Heart left ventricle (tissue), 16 donors: Measurements from ENCODE around the gene IL17REL. TPM values are rescaled to one million over a fixed set of nuclear protein-coding genes. Genes with fewer than 3 reads are reported as not detected.

ENCODE experiments used
- ATAC-seq, 4 donors: fragments of 200-7000 bp; cut with Tn5 transposase; one replicate each; pipeline ENCODE4 v1.9.1; 2020 to 2022; ENCODE audit warnings: moderate library complexity in 4 of 4, mild to moderate bottlenecking in 3 of 4, moderate number of reproducible peaks in 1 of 4
- DNase-seq, 5 donors: peaks; one replicate each; pipeline ENCODE4 v3.0.0-alpha.2; 2020
- H3K27ac ChIP-seq, 12 donors: fragments of 200-600 bp; sonication (generic) in 4 of 12; one replicate each; pipeline versions ENCODE4 v1.5.0 to v1.8.0; 2016 to 2022; ENCODE audit warnings: mild to moderate bottlenecking in 2 of 12
- H3K27me3 ChIP-seq, 9 donors: fragments of 200-600 bp; sonication (generic) in 2 of 9; one replicate each; pipeline versions ENCODE4 v1.5.1 to v1.8.0; 2016 to 2022; ENCODE audit warnings: mild to moderate bottlenecking in 3 of 9
- H3K36me3 ChIP-seq, 9 donors: fragments of 200-600 bp; sonication (generic) in 2 of 9; one replicate each; pipeline versions ENCODE4 v1.5.0 to v1.8.0; 2018 to 2022; ENCODE audit warnings: mild to moderate bottlenecking in 2 of 9
- H3K4me1 ChIP-seq, 12 donors: fragments of 200-600 bp; sonication (generic) in 4 of 12; one replicate each; pipeline versions ENCODE4 v1.5.0 to v1.8.0; 2016 to 2022; ENCODE audit warnings: mild to moderate bottlenecking in 3 of 12
- H3K4me3 ChIP-seq, 12 donors: fragments of 200-600 bp; sonication (generic) in 4 of 12; one replicate each; pipeline versions ENCODE4 v1.5.0 to v1.8.0; 2017 to 2022; ENCODE audit warnings: mild to moderate bottlenecking in 9 of 12, moderate library complexity in 4 of 12
- H3K9me3 ChIP-seq, 12 donors: fragments of 200-600 bp; sonication (generic) in 4 of 12; one replicate each; pipeline versions ENCODE4 v1.5.0 to v1.8.0; 2016 to 2022; ENCODE audit warnings: mild to moderate bottlenecking in 1 of 12
- CTCF ChIP-seq, 12 donors: fragments of 200-600 bp; sonication (generic) in 4 of 12; IDR thresholded peaks; one replicate each; pipeline versions ENCODE4 v1.5.0 to v1.8.0; 2018 to 2022; ENCODE audit warnings: antibody characterized with exemption in 12 of 12, mild to moderate bottlenecking in 5 of 12
- POLR2A ChIP-seq, 2 donors: fragments of 450-650 bp; IDR thresholded peaks; one replicate each; pipeline ENCODE4 v1.6.1; 2017; ENCODE audit warnings: antibody characterized with exemption in 2 of 2, mild to moderate bottlenecking in 2 of 2, moderate library complexity in 2 of 2
- WGBS, 4 donors: extraction: QIAGEN DNeasy Blood & Tissue Kit in 2 of 4; methylation state at CpG; one replicate each; pipeline versions ENCODE4 v1.1.5 to v1.1.7; 2013 to 2018; 5-methylcytosine and 5-hydroxymethylcytosine counted together
- intact Hi-C, 10 donors: fragments of 100-400 bp; cut with DNase I; formaldehyde crosslinking; loops; one replicate each; pipeline versions ENCODE4 v1.11.1 to v1.14.2; 2022
- polyA plus RNA-seq, 2 donors: library from polyadenylated mRNA; stranded (reverse); fragments of 200-250 nt; gene quantifications; one replicate each; pipeline ENCODE4 v1.2.3, GENCODE V29; 2013
- total RNA-seq, 9 donors: library from RNA; depleted of rRNA in 2 of 9; stranded (reverse); fragments of >200 nt in 2 of 9; fragmentation: NEBNext Ultra II Directional in 3 of 9; extraction: Animal tissue kit (Norgen Biotek cat#: 25700) in 3 of 9; gene quantifications; one replicate each; pipeline versions ENCODE4 v1.1.0 to v1.2.4, GENCODE V29; 2016 to 2023
- donor health status: ischemic (EF 13 %, LVEDD 7.1; RV severe dilation, severe dysfunction).
- donor health status: healthy with polysubstance abuse.
- donor health status: DM: no; HTN: yes; CAD: no.
- donor health status: DM: no; HTN: no; CAD: no.
- donor health status: ischemic (EF 25% LVEDD 6.9; RV normal size, moderate dysfunction).
- donor health status: ischemic (EF 25% LVEDD 5.7; RV mildly dilated, moderate dysfunction).
- donor health status: healthy.
- donor health status: DM: yes; HTN: yes; CAD: no.
- donor health status: ischemic (EF 35%, LVEDD 5.7; RV mildly dilated, moderate dysfunction).
- donor health status: nonischemic (EF 11% LVEDD 7.7; RV severe dilation, severe dysfunction).
- donor health status: DM: yes; HTN: yes; CAD: no.
- donor health status: PGD.
- donor health status: ischemic (EF 29% LVEDD 5.4; RV normal size, mild dysfunction).
- donor health status: nonischemic (EF 23%, LVEDD 6.1; RV moderate dilation, normal function).

The IL17REL gene
- total and polyA plus RNA-seq, 11 donors: not detected

- Histone ChIP-seq H3K4me3 (peak overlapping the region in 1 of 12 donors; percentile 33), H3K27me3 (peaks cover 34 to 81% (median 73%) of the 10 kb centered on the region in 9 donors), H3K9me3 (no peaks in the 10 kb centered on the region), H3K4me1 (peaks cover 0 to 22% (median 5%) of the 10 kb centered on the region in 12 donors), H3K36me3 (no peaks in the 10 kb centered on the region), H3K27ac (no peak overlapping the region)
- ATAC-seq (no peak), DNase-seq (peak in 1 of 5 donors; percentile 44)
- 27 to 64% (median 50%) methylated on average over 4 to 16 of the region's 16 CpGs for WGBS, 4 donors
- TF ChIP-seq CTCF (IDR thresholded peaks at IDR 0.05) (no peak), POLR2A (IDR thresholded peaks at IDR 0.05) (no peak)
- intact Hi-C loops: no loop called here
Measured at GRCh38 chr22:50014053-50014501, 1.5 kb upstream of the IL17REL start.

- no peak overlapping the region for H3K27ac ChIP-seq
- no peak overlapping the region for H3K4me3 ChIP-seq
- ATAC-seq: no peak
- no peak for TF ChIP-seq CTCF (IDR thresholded peaks at IDR 0.05)
- no peak for TF ChIP-seq POLR2A (IDR thresholded peaks at IDR 0.05)
- no peaks in the 10 kb centered on the region for H3K36me3 ChIP-seq
- 51 to 54% (median 53%) methylated on average over 17 to 18 of the region's 18 CpGs for WGBS, 4 donors
- H3K27me3 ChIP-seq: peaks cover 28 to 76% (median 64%) of the 10 kb centered on the region in 9 donors
- no peaks in the 10 kb centered on the region for H3K9me3 ChIP-seq
- intact Hi-C loops: no loop called here
- H3K4me1 ChIP-seq: peaks cover 0 to 21% (median 5%) of the 10 kb centered on the region in 12 donors
- no peak for DNase-seq
Measured at GRCh38 chr22:50011447-50012210, 936 bp downstream of the IL17REL start.

GRCh38 chr22:50010676-50011446 lies 1.7 kb downstream of the IL17REL start:
- TF ChIP-seq POLR2A (IDR thresholded peaks at IDR 0.05) (no peak), CTCF (IDR thresholded peaks at IDR 0.05) (no peak)
- no peak for DNase-seq
- 5 to 9% (median 7%) methylated on average over 18 to 60 of the region's 61 CpGs for WGBS, 4 donors

More at GRCh38 chr22:50010676-50011446, 1.7 kb downstream of the IL17REL start:
- Histone ChIP-seq H3K4me3 (peak overlapping the region in 1 of 12 donors; percentile 17), H3K27ac (no peak overlapping the region), H3K4me1 (peaks cover 0 to 21% (median 5%) of the 10 kb centered on the region in 12 donors), H3K9me3 (no peaks in the 10 kb centered on the region), H3K36me3 (no peaks in the 10 kb centered on the region), H3K27me3 (peaks cover 25 to 69% (median 58%) of the 10 kb centered on the region in 9 donors)
- intact Hi-C loops: no loop called here
- no peak for ATAC-seq
